SKM-1 treated with dmso at 0.1 percent for 144 hours (cell line): ENCODE results near the gene ZNF490.

ENCODE experiments used
- DNase-seq: peaks from one replicate; lab custom pipeline; 2025; ENCODE audit not compliant: unreplicated experiment; lab: John Stamatoyannopoulos, UW

The ZNF490 gene

GRCh38 chr19:12546068-12546467 lies 64.5 kb downstream of the ZNF490 start:
- DNase-seq = no peak

GRCh38 chr19:12545267-12545666 lies 65.3 kb downstream of the ZNF490 start:
- DNase-seq = no peak

GRCh38 chr19:12544401-12544876 lies 66.2 kb downstream of the ZNF490 start:
- no peak for DNase-seq

GRCh38 chr19:12543855-12544254 lies 66.8 kb downstream of the ZNF490 start:
- no peak for DNase-seq
